A549 treated with GW870086 at 1 μM for 4 hours (cell line): ENCODE results near the gene IRAK1BP1. TPM values are rescaled to one million over a fixed set of nuclear protein-coding genes. Genes with fewer than 3 reads are reported as not detected.

Source experiments
- total RNA-seq: library from RNA; stranded (reverse); fragments of 200-300 nt; extraction: Qiagen RNA extraction; gene quantifications from 5 replicates; pipeline ENCODE4 v1.2.3, GENCODE V29; 2022; ENCODE audit warnings: low read depth

Gene IRAK1BP1
- 0.58 to 1.1 TPM (median 0.73 TPM) in 5 replicates for total RNA-seq

GRCh38 chr6:78867370-78868040, at the start of gene IRAK1BP1:
Gene IRAK1BP1 (plus strand): TSS chr6:78867551. CDS start chr6:78867577, 26 bp downstream.

Other genes starting within 250 kb of the IRAK1BP1 start
- gene PHIP, start 210.7 kb downstream of the IRAK1BP1 start, total RNA-seq = 2.4 to 6.2 TPM (median 4.7 TPM) in 5 replicates